ENCODE results near the gene CXCR2.

Gene CXCR2

DNA sequence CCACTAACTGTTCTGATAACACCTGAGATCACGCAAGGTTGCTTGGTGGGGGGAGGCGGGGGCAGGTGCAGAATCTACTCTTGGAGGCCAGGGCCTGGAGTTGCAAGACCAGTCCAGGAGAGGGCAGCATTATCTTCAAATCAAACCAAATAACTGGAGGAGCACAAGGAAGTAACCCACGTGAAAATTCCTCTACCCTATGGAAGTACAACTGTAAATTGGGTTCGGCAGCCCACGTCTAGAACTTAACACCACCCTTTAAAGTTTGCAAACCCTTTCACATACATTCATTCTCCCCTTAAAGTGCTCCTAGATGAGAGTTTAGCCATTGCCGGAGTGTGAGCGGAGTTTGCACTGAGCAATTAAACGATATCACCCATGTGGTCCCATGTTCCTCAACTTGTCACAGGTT is 60.5 kb downstream of the CXCR2 start:
- peak; percentile 68 for DNase-seq (ENCODE audit: low spot score)

All from hematopoietic multipotent progenitor cell treated with erythropoietin and hydrocortisone succinate and interleukin-3 and kit ligand, for 17 days (in vitro differentiated cells).